GM12878 (cell line): ENCODE results near the gene PCSK6. TPM values are rescaled to one million over a fixed set of nuclear protein-coding genes. Genes with fewer than 3 reads are reported as not detected.

Source experiments
- ATAC-seq: fragments of 200-7000 bp; cut with Tn5 transposase; 3 replicates; pipeline ENCODE4 v1.9.1; 2020; ENCODE audit warnings: mild to moderate bottlenecking, moderate library complexity
- BruUV-seq: library from RNA; stranded (reverse); fragments of 400-500 nt; replicated peaks from 2 replicates; lab custom pipeline; 2021; lab: Mats Ljungman, UMichigan
- CTCF ChIA-PET: fragments of 300-600 bp; sonication (Branson Sonifier 250); formaldehyde crosslinking; extraction: SDS; loops from one replicate; lab custom pipeline; 2021; ENCODE audit warnings: inconsistent platforms; lab: Yijun Ruan, JAX
- POLR2A ChIA-PET: fragments of 350-600 bp; formaldehyde crosslinking; extraction: SDS; loops from one replicate; lab custom pipeline; 2021; ENCODE audit warnings: inconsistent platforms; lab: Charles Lee
- RAD21 ChIA-PET: fragments of 300-600 bp; sonication (Branson Sonifier 250); formaldehyde crosslinking; loops from one replicate; lab custom pipeline; 2023; ENCODE audit warnings: antibody characterized with exemption; ENCODE audit not compliant: unreplicated experiment; lab: Charles Lee
- SMC1A ChIA-PET: fragments of 300-600 bp; sonication (Branson Sonifier 250); formaldehyde crosslinking; loops from one replicate; lab custom pipeline; 2023; ENCODE audit not compliant: unreplicated experiment, uncharacterized antibody; lab: Charles Lee
- DNase-seq: peaks from one replicate; pipeline ENCODE4 v3.0.0-alpha.2; 2011; ENCODE audit warnings: low read depth, low spot score
- FAIRE-seq: peaks from 3 replicates; lab custom pipeline; 2011; peaks lifted over from hg19 to GRCh38; lab: Jason Lieb, UNC
- H2AFZ ChIP-seq: 2 replicates; pipeline ENCODE4 v1.6.0; 2011; ENCODE audit warnings: low read depth, low read length, control low read depth; ENCODE audit not compliant: control insufficient read depth
- H3K27ac ChIP-seq: 2 replicates; pipeline ENCODE4 v1.5.1; 2011; ENCODE audit warnings: control low read depth; ENCODE audit not compliant: control insufficient read depth, insufficient read depth
- H3K27me3 ChIP-seq, 2 experiments: replicated peaks in 1 of 2; 2 replicates each; pipeline versions ENCODE4 v1.6.0 to v1.6.1; 2011; ENCODE audit warnings: low read length in 1 of 2; ENCODE audit not compliant: control insufficient read depth in 2 of 2, insufficient read depth in 2 of 2
- H3K36me3 ChIP-seq, 2 experiments: 2 replicates each; pipeline ENCODE4 v1.5.1; 2011; ENCODE audit warnings: low read length in 1 of 2; ENCODE audit not compliant: control insufficient read depth in 2 of 2, insufficient read depth in 2 of 2
- H3K4me1 ChIP-seq: 2 replicates; pipeline ENCODE4 v1.6.1; 2011; ENCODE audit warnings: mild to moderate bottlenecking, low read length, moderate library complexity, mixed read lengths; ENCODE audit not compliant: control insufficient read depth, insufficient read depth
- H3K4me2 ChIP-seq: 2 replicates; pipeline ENCODE4 v1.6.0; 2011; ENCODE audit warnings: control low read depth; ENCODE audit not compliant: control insufficient read depth, insufficient read depth
- H3K4me3 ChIP-seq: fragments of 200-600 bp; sonication (generic); 2 replicates; pipeline ENCODE4 v1.5.1; 2016
- H3K79me2 ChIP-seq: 2 replicates; pipeline ENCODE4 v1.6.0; 2011; ENCODE audit warnings: low read length; ENCODE audit not compliant: control insufficient read depth, insufficient read depth
- H3K9ac ChIP-seq: 2 replicates; pipeline ENCODE4 v1.8.0; 2011; ENCODE audit warnings: low read length, control low read depth, mixed read lengths; ENCODE audit not compliant: control insufficient read depth, insufficient read depth
- H3K9me3 ChIP-seq: replicated peaks from 3 replicates; pipeline ENCODE4 v1.5.1; 2011; ENCODE audit warnings: mild to moderate bottlenecking, low read length; ENCODE audit not compliant: control insufficient read depth, insufficient read depth
- H4K20me1 ChIP-seq: 2 replicates; pipeline ENCODE4 v1.6.0; 2011; ENCODE audit not compliant: control insufficient read depth, insufficient read depth
- ATF7 ChIP-seq: fragments of 450-650 bp; IDR thresholded peaks from 2 replicates; pipeline ENCODE4 v1.6.1; 2016; ENCODE audit warnings: low read depth, mild to moderate bottlenecking
- DPF2 ChIP-seq: fragments of 450-650 bp; IDR thresholded peaks from 2 replicates; pipeline ENCODE4 v1.6.1; 2017; ENCODE audit warnings: mild to moderate bottlenecking
- ESRRA ChIP-seq: IDR thresholded peaks from 2 replicates; pipeline ENCODE4 v1.6.1; 2012; ENCODE audit warnings: mild to moderate bottlenecking, low read length, improper control_type of control experiment
- IRF3 ChIP-seq: fragments of 450-650 bp; IDR thresholded peaks from 2 replicates; pipeline ENCODE4 v1.6.1; 2014; ENCODE audit warnings: mild to moderate bottlenecking
- IRF5 ChIP-seq: fragments of 450-650 bp; IDR thresholded peaks from 2 replicates; pipeline ENCODE4 v1.6.1; 2017; ENCODE audit warnings: borderline replicate concordance
- KDM1A ChIP-seq: fragments of 200-600 bp; sonication (generic); IDR thresholded peaks from 2 replicates; pipeline ENCODE4 v1.6.1; 2016; ENCODE audit warnings: borderline replicate concordance
- MEF2B ChIP-seq: fragments of 450-650 bp; IDR thresholded peaks from 2 replicates; pipeline ENCODE4 v1.6.1; 2018; ENCODE audit warnings: mild to moderate bottlenecking, moderate library complexity; ENCODE audit not compliant: partially characterized antibody, poor library complexity, severe bottlenecking
- MLLT1 ChIP-seq: fragments of 450-650 bp; IDR thresholded peaks from 2 replicates; pipeline ENCODE4 v1.6.1; 2016; ENCODE audit warnings: mild to moderate bottlenecking
- MTA2 ChIP-seq: fragments of 450-650 bp; IDR thresholded peaks from 2 replicates; pipeline ENCODE4 v1.6.1; 2016; ENCODE audit warnings: low read depth, mild to moderate bottlenecking, moderate library complexity
- MXI1 ChIP-seq: fragments of 150-350 bp; IDR thresholded peaks from 2 replicates; pipeline ENCODE4 v1.6.1; 2011; ENCODE audit warnings: low read depth, mild to moderate bottlenecking, inconsistent platforms, low read length, improper control_type of control experiment
- RAD51 ChIP-seq: fragments of 450-650 bp; IDR thresholded peaks from 2 replicates; pipeline ENCODE4 v1.6.1; 2016; ENCODE audit warnings: moderate library complexity, mild to moderate bottlenecking, inconsistent platforms
- RB1 ChIP-seq: fragments of 450-650 bp; formaldehyde crosslinking; IDR thresholded peaks from 2 replicates; pipeline ENCODE4 v1.6.1; 2017; ENCODE audit warnings: mild to moderate bottlenecking, borderline replicate concordance
- RBBP5 ChIP-seq: fragments of 200-600 bp; sonication (generic); conservative IDR thresholded peaks from 2 replicates; pipeline ENCODE4 v1.6.1; 2016
- SRF ChIP-seq, 2 experiments: IDR thresholded peaks; 2 replicates each; pipeline ENCODE4 v1.6.1; 2011; ENCODE audit warnings: low read depth in 2 of 2, low read length in 2 of 2, mild to moderate bottlenecking in 1 of 2, moderate library complexity in 1 of 2
- ZNF622 ChIP-seq: fragments of 450-650 bp; IDR thresholded peaks from 2 replicates; pipeline ENCODE4 v1.6.1; 2017; ENCODE audit warnings: mild to moderate bottlenecking, inconsistent platforms
- WGBS: methylation state at CpG from one replicate; pipeline ENCODE4 v1.1.6; 2016; ENCODE audit warnings: low lambda C conversion rate; ENCODE audit not compliant: insufficient replicate concordance, insufficient coverage; ENCODE audit errors: missing lambda C conversion rate; 5-methylcytosine and 5-hydroxymethylcytosine counted together
- in situ Hi-C: fragments of 300-500 bp; cut with MboI; formaldehyde crosslinking; loops from 9 replicates; pipeline ENCODE4 v1.14.3; 2018; ENCODE audit warnings: mixed read lengths
- intact Hi-C: fragments of 100-400 bp; cut with micrococcal nuclease; formaldehyde crosslinking; loops from one replicate; pipeline ENCODE4 v1.14.2; 2022; ENCODE audit not compliant: unreplicated experiment
- polyA plus RNA-seq, 11 experiments: library from polyadenylated mRNA; depleted of rRNA in 4 of 11; unstranded in 6 of 11; stranded (reverse) in 5 of 11; fragments of >200 nt; fragmentation: Nextera tagmentation in 4 of 11; fragmentation: Illumina TruSeq in 1 of 11; extraction: Ambion mirVana in 4 of 11; extraction: Trizol in 1 of 11; gene quantifications; 1 replicate in 1 of 11; 2 replicates in 10 of 11; pipeline versions ENCODE4 v1.2.1 to v1.2.3, GENCODE V29; 2011 to 2016; ENCODE audit warnings: inconsistent platforms in 2 of 11, missing spikeins in 2 of 11, low read depth in 1 of 11
- total RNA-seq, 4 experiments: library from RNA; depleted of rRNA in 3 of 4; stranded (reverse); fragments of >200 nt in 3 of 4; fragmentation: Illumina TruSeq in 1 of 4; extraction: Trizol in 1 of 4; gene quantifications; 2 replicates each; pipeline versions ENCODE4 v1.2.1 to v1.2.3, GENCODE V29; 2013 to 2021

The PCSK6 gene
- total and polyA plus RNA-seq, 10 of the 15 experiments (the other 5 are each of a cell fraction or from before 2014, with no cell fraction given), result 0.19 to 0.67 (median 0.25) TPM; not detected in 4

GRCh38 chr15:101357885-101358284 is 131.6 kb downstream of the PCSK6 start:
- TF ChIP-seq SRF (IDR thresholded peaks at IDR 0.05; ENCODE audit: low read depth in 2 of 2, low read length in 2 of 2), result no peak
- Histone ChIP-seq H4K20me1 (no peaks in the 10 kb centered on the region), H3K79me2 (no peaks in the 10 kb centered on the region), H2AFZ (no peak overlapping the region), H3K4me2 (no peak overlapping the region), H3K27ac (no peak overlapping the region), H3K36me3 (no peaks in the 10 kb centered on the region), H3K27me3 (peaks cover 0 to 4% of the 10 kb centered on the region in 2 experiments; a peak in 2 of 4 replicates), H3K4me1 (no peaks in the 10 kb centered on the region), H3K4me3 (no peak overlapping the region), H3K9ac (no peak overlapping the region), H3K9me3 (no peaks in the 10 kb centered on the region)
- intact Hi-C loops (no loop called here), in situ Hi-C loops (no loop called here)
- SMC1A ChIA-PET, result no interaction called here
- ATAC-seq (no peak), FAIRE-seq (no peak), DNase-seq (no peak)
- BruUV-seq, result no TSS peak
- POLR2A ChIA-PET, result no interaction called here
- RAD21 ChIA-PET, result no interaction called here
- 28% methylated on average over 11 of the region's 11 CpGs for WGBS
- CTCF ChIA-PET, result no interaction called here

GRCh38 chr15:101357333-101357732 is 132.2 kb downstream of the PCSK6 start:
- ATAC-seq (no peak), DNase-seq (no peak), FAIRE-seq (no peak)
- H3K4me1 ChIP-seq, result no peaks in the 10 kb centered on the region
- no peaks in the 10 kb centered on the region for H4K20me1 ChIP-seq
- intact Hi-C loops (no loop called here), in situ Hi-C loops (no loop called here)
- SMC1A ChIA-PET, result no interaction called here
- CTCF ChIA-PET, result no interaction called here
- 55% methylated on average over 15 of the region's 15 CpGs for WGBS
- no peaks in the 10 kb centered on the region for H3K9me3 ChIP-seq
- no peak overlapping the region for H3K4me3 ChIP-seq
- POLR2A ChIA-PET, result no interaction called here
- no peaks in the 10 kb centered on the region for H3K36me3 ChIP-seq
- no peaks in the 10 kb centered on the region for H3K79me2 ChIP-seq
- BruUV-seq, result no TSS peak
- H3K27ac ChIP-seq, result no peak overlapping the region
- peaks cover 0 to 4% of the 10 kb centered on the region in 2 experiments; a peak in 2 of 4 replicates for H3K27me3 ChIP-seq
- H3K9ac ChIP-seq, result no peak overlapping the region
- H3K4me2 ChIP-seq, result no peak overlapping the region
- H2AFZ ChIP-seq, result no peak overlapping the region
- RAD21 ChIA-PET, result no interaction called here
- TF ChIP-seq MLLT1 (no peak), MEF2B (no peak), MXI1 (no peak), ZNF622 (no peak), ATF7 (no peak), DPF2 (no peak), RAD51 (no peak), MTA2 (no peak), RB1 (no peak), IRF5 (no peak), IRF3 (no peak), KDM1A (no peak), ESRRA (no peak), RBBP5 (no peak)
